ENCODE measurements around the gene KRT84. TPM values are rescaled to one million over a fixed set of nuclear protein-coding genes. Genes with fewer than 3 reads are reported as not detected.

Gene KRT84
- total and polyA plus RNA-seq, 10 of the 15 experiments (the other 5 are each of a cell fraction or from before 2014, with no cell fraction given), result not detected

GRCh38 chr12:52370926-52371608 lies 14.4 kb downstream of the KRT84 start:
- H3K9ac ChIP-seq (ENCODE audit: control insufficient read depth, insufficient read depth, low read length), result no peak overlapping the region
- no peak overlapping the region for H3K27ac ChIP-seq (ENCODE audit: control insufficient read depth, insufficient read depth)
- 39% methylated on average over 12 of the region's 12 CpGs for WGBS (ENCODE audit: insufficient coverage, insufficient replicate concordance, low lambda C conversion rate, missing lambda C conversion rate)
- no peak overlapping the region for H2AFZ ChIP-seq (ENCODE audit: control insufficient read depth, low read depth, low read length)
- H4K20me1 ChIP-seq (ENCODE audit: control insufficient read depth, insufficient read depth), result no peaks in the 10 kb centered on the region
- H3K4me2 ChIP-seq (ENCODE audit: control insufficient read depth, insufficient read depth), result no peak overlapping the region
- H3K36me3 ChIP-seq (ENCODE audit: control insufficient read depth in 2 of 2, insufficient read depth in 2 of 2, low read length in 1 of 2), result no peaks in the 10 kb centered on the region
- no TSS peak for BruUV-seq (replicated peaks)
- ChIA-PET SMC1A (ENCODE audit: uncharacterized antibody, unreplicated experiment) (no interaction called here), POLR2A (interaction anchor here (0.5 kb wide), 1 partner anchor 179 kb away, joined by 3 read pairs; no protein-coding TSS in a partner anchor), CTCF (interaction anchor here (1.3 to 4.3 kb wide), 4 partner anchors 10 to 508 kb away, joined by 3 to 30 read pairs (median 17); no protein-coding TSS in a partner anchor), RAD21 (ENCODE audit: unreplicated experiment) (no interaction called here)
- ATAC-seq (no peak), DNase-seq (ENCODE audit: low read depth, low spot score) (no peak), FAIRE-seq (no peak)
- intact Hi-C loops (cut with micrococcal nuclease; ENCODE audit: unreplicated experiment) (loop anchor here (10.0 kb wide), 1 partner anchor 134 kb away; no protein-coding TSS in a partner anchor), in situ Hi-C loops (cut with MboI) (no loop called here)
- H3K27me3 ChIP-seq (replicated peaks in 1 of 2; ENCODE audit: control insufficient read depth in 2 of 2, insufficient read depth in 2 of 2, low read length in 1 of 2), result peaks cover 2 to 4% of the 10 kb centered on the region in 2 experiments; a peak in 3 of 4 replicates
- no peaks in the 10 kb centered on the region for H3K4me1 ChIP-seq (ENCODE audit: control insufficient read depth, insufficient read depth, low read length)
- no peaks in the 10 kb centered on the region for H3K79me2 ChIP-seq (ENCODE audit: control insufficient read depth, insufficient read depth, low read length)
- no peaks in the 10 kb centered on the region for H3K9me3 ChIP-seq (replicated peaks; ENCODE audit: control insufficient read depth, insufficient read depth, low read length)
- no peak overlapping the region for H3K4me3 ChIP-seq
- TF ChIP-seq E4F1 (IDR thresholded peaks at IDR 0.05; ENCODE audit: borderline replicate concordance, partially characterized antibody) (no peak), IRF4 (IDR thresholded peaks at IDR 0.05; ENCODE audit: low read depth, low read length) (no peak), ZBTB4 (CRISPR knock-in tag; IDR thresholded peaks at IDR 0.05) (no peak), BMI1 (IDR thresholded peaks at IDR 0.05; ENCODE audit: borderline replicate concordance) (no peak), ATF7 (IDR thresholded peaks at IDR 0.05; ENCODE audit: low read depth) (no peak), SUPT20H (IDR thresholded peaks at IDR 0.05; ENCODE audit: borderline replicate concordance, control insufficient read depth, low read depth, low read length) (no peak), TCF3 (IDR thresholded peaks at IDR 0.05; ENCODE audit: borderline replicate concordance, insufficient read depth, low read depth, low read length) (no peak), ZNF384 (IDR thresholded peaks at IDR 0.05; ENCODE audit: borderline replicate concordance, low read depth, low read length) (no peak), POLR2AphosphoS5 (IDR thresholded peaks at IDR 0.05; ENCODE audit: low read length) (no peak), PKNOX1 (IDR thresholded peaks at IDR 0.05) (no peak)

Measured in GM12878 (cell line).